H1 (cell line): ENCODE data around the gene PRICKLE2. TPM values are rescaled to one million over a fixed set of nuclear protein-coding genes. Genes with fewer than 3 reads are reported as not detected.

Experiments
- CTCF ChIA-PET: fragments of 300-600 bp; sonication (Branson Sonifier 250); formaldehyde crosslinking; loops from one replicate; lab custom pipeline; 2021; ENCODE audit not compliant: partially characterized antibody; lab: Charles Lee
- POLR2A ChIA-PET: fragments of 300-600 bp; sonication (Branson Sonifier 250); formaldehyde crosslinking; loops from one replicate; lab custom pipeline; 2021; ENCODE audit warnings: inconsistent platforms; ENCODE audit not compliant: partially characterized antibody; lab: Charles Lee
- DNase-seq, 2 experiments: peaks; one replicate each; pipeline versions ENCODE4 v3.0.0 to v3.0.0-alpha.2; 2010 to 2022; ENCODE audit warnings: low spot score in 2 of 2, low read depth in 1 of 2, mixed read lengths in 1 of 2
- FAIRE-seq: peaks from 2 replicates; lab custom pipeline; 2011; peaks lifted over from hg19 to GRCh38; lab: Jason Lieb, UNC
- H2AFZ ChIP-seq: 2 replicates; pipeline ENCODE4 v1.8.1; 2012; ENCODE audit warnings: low read length, inconsistent platforms
- H2AK5ac ChIP-seq: 2 replicates; pipeline ENCODE4 v1.6.1; 2013; ENCODE audit warnings: low read depth, low read length
- H2BK120ac ChIP-seq: replicated peaks from 2 replicates; pipeline ENCODE3; 2013; ENCODE audit warnings: low read depth, low read length, inconsistent platforms
- H2BK12ac ChIP-seq: 2 replicates; pipeline ENCODE4 v1.6.1; 2013; ENCODE audit warnings: low read depth, low read length
- H2BK15ac ChIP-seq: 2 replicates; pipeline ENCODE4 v1.6.1; 2013; ENCODE audit warnings: low read length
- H2BK20ac ChIP-seq: 2 replicates; pipeline ENCODE4 v1.6.1; 2013; ENCODE audit warnings: low read length
- H2BK5ac ChIP-seq: 2 replicates; pipeline ENCODE4 v1.6.1; 2013; ENCODE audit warnings: low read depth, low read length
- H3K14ac ChIP-seq: 2 replicates; pipeline ENCODE4 v1.6.1; 2013; ENCODE audit warnings: inconsistent platforms; ENCODE audit not compliant: insufficient read length
- H3K18ac ChIP-seq: 2 replicates; pipeline ENCODE4 v1.6.1; 2013; ENCODE audit warnings: low read length; ENCODE audit errors: extremely low read depth
- H3K23ac ChIP-seq: 2 replicates; pipeline ENCODE4 v1.6.1; 2013; ENCODE audit warnings: inconsistent platforms; ENCODE audit not compliant: insufficient read length
- H3K23me2 ChIP-seq: 2 replicates; pipeline ENCODE4 v1.6.1; 2013; ENCODE audit warnings: low read depth, low read length
- H3K27ac ChIP-seq: 2 replicates; pipeline ENCODE4 v1.6.1; 2011; ENCODE audit warnings: low read depth, low read length, inconsistent platforms
- H3K27me3 ChIP-seq, 4 experiments: replicated peaks in 1 of 4; 1 replicate in 1 of 4; 2 replicates in 3 of 4; pipeline versions ENCODE4 v1.6.1 to v1.8.1; 2011 to 2013; ENCODE audit warnings: low read length in 3 of 4, mild to moderate bottlenecking in 3 of 4, inconsistent platforms in 2 of 4, mixed read lengths in 2 of 4, moderate library complexity in 1 of 4; ENCODE audit not compliant: control insufficient read depth in 3 of 4, insufficient read depth in 3 of 4; ENCODE audit errors: extremely low read depth in 1 of 4
- H3K36me3 ChIP-seq, 4 experiments: 2 replicates each; pipeline versions ENCODE4 v1.6.1 to v1.8.1; 2011 to 2013; ENCODE audit warnings: mild to moderate bottlenecking in 4 of 4, low read length in 3 of 4, moderate library complexity in 2 of 4, control low read depth in 1 of 4, inconsistent platforms in 1 of 4; ENCODE audit not compliant: insufficient read depth in 4 of 4, control insufficient read depth in 2 of 4
- H3K4ac ChIP-seq: replicated peaks from 2 replicates; pipeline ENCODE3; 2013; ENCODE audit warnings: low read length, low read depth, mixed read lengths, inconsistent platforms; ENCODE audit not compliant: insufficient read length
- H3K4me1 ChIP-seq, 4 experiments: replicated peaks in 1 of 4; 1 replicate in 1 of 4; 2 replicates in 3 of 4; pipeline versions ENCODE4 v1.6.1 to v1.8.1; 2011 to 2013; ENCODE audit warnings: low read length in 3 of 4, inconsistent platforms in 2 of 4, mixed read lengths in 1 of 4; ENCODE audit not compliant: insufficient read depth in 4 of 4, control insufficient read depth in 3 of 4
- H3K4me2 ChIP-seq, 2 experiments: 2 replicates each; pipeline versions ENCODE4 v1.6.1 to v1.8.1; 2011 to 2013; ENCODE audit warnings: low read depth in 2 of 2, low read length in 2 of 2, control low read depth in 1 of 2, inconsistent platforms in 1 of 2, mild to moderate bottlenecking in 1 of 2; ENCODE audit not compliant: insufficient read depth in 1 of 2
- H3K4me3 ChIP-seq, 4 experiments: fragments of 200-600, 300-600 bp in 1 of 4; sonication (generic), shearing (Covaris generic), sonication (Bioruptor Twin) in 1 of 4; 2 replicates each; pipeline versions ENCODE4 v1.5.1 to v1.8.1; 2011 to 2016; ENCODE audit warnings: low read length in 4 of 4, low read depth in 3 of 4, control low read depth in 2 of 4, inconsistent platforms in 2 of 4, mild to moderate bottlenecking in 2 of 4, mixed read lengths in 1 of 4, moderate library complexity in 1 of 4; ENCODE audit not compliant: insufficient read depth in 2 of 4; ENCODE audit errors: extremely low read depth in 1 of 4
- H3K56ac ChIP-seq: replicated peaks from 2 replicates; pipeline ENCODE3; 2013; ENCODE audit warnings: low read depth, mild to moderate bottlenecking, mixed read lengths, low read length, inconsistent platforms; ENCODE audit not compliant: insufficient read length
- H3K79me1 ChIP-seq: 2 replicates; pipeline ENCODE4 v1.6.1; 2013; ENCODE audit warnings: low read depth, low read length, control low read depth
- H3K79me2 ChIP-seq, 2 experiments: 2 replicates each; pipeline versions ENCODE4 v1.6.1 to v1.8.1; 2012 to 2013; ENCODE audit warnings: low read length in 2 of 2, mild to moderate bottlenecking in 2 of 2, inconsistent platforms in 1 of 2; ENCODE audit not compliant: insufficient read depth in 2 of 2, control insufficient read depth in 1 of 2
- H3K9ac ChIP-seq, 4 experiments: replicated peaks in 1 of 4; 1 replicate in 1 of 4; 2 replicates in 3 of 4; pipeline versions ENCODE4 v1.6.1 to v1.8.1; 2011 to 2013; ENCODE audit warnings: low read depth in 3 of 4, low read length in 3 of 4, control low read depth in 2 of 4, mild to moderate bottlenecking in 2 of 4, moderate library complexity in 2 of 4, inconsistent platforms in 1 of 4; ENCODE audit errors: extremely low read depth in 1 of 4
- H3K9me3 ChIP-seq, 2 experiments: 2 replicates each; pipeline versions ENCODE4 v1.6.1 to v1.8.1; 2012 to 2013; ENCODE audit warnings: mild to moderate bottlenecking in 2 of 2, moderate library complexity in 2 of 2, control low read depth in 1 of 2, inconsistent platforms in 1 of 2, low read depth in 1 of 2, low read length in 1 of 2, mixed read lengths in 1 of 2; ENCODE audit not compliant: insufficient read depth in 2 of 2
- H4K20me1 ChIP-seq, 2 experiments: replicated peaks in 1 of 2; 2 replicates each; pipeline versions ENCODE3 to v1.8.1; 2011 to 2013; ENCODE audit warnings: inconsistent platforms in 2 of 2, low read length in 2 of 2, mild to moderate bottlenecking in 1 of 2; ENCODE audit not compliant: insufficient read depth in 2 of 2, control insufficient read depth in 1 of 2
- H4K5ac ChIP-seq: 2 replicates; pipeline ENCODE4 v1.6.1; 2013; ENCODE audit warnings: low read length, low read depth, mixed read lengths, inconsistent platforms; ENCODE audit not compliant: insufficient read length
- H4K8ac ChIP-seq: 2 replicates; pipeline ENCODE4 v1.8.0; 2013; ENCODE audit warnings: mild to moderate bottlenecking, moderate library complexity, low read length, inconsistent platforms; ENCODE audit not compliant: insufficient read depth; ENCODE audit errors: extremely low read depth
- H4K91ac ChIP-seq: replicated peaks from 2 replicates; pipeline ENCODE3; 2013; ENCODE audit warnings: low read length, mixed read lengths, inconsistent platforms; ENCODE audit not compliant: insufficient read length
- CREB1 ChIP-seq: IDR thresholded peaks from 2 replicates; pipeline ENCODE4 v1.6.1; 2012; ENCODE audit warnings: inconsistent platforms
- EZH2 ChIP-seq: fragments of 200-600 bp; sonication (generic); IDR thresholded peaks from 2 replicates; pipeline ENCODE4 v1.7.1; 2012; ENCODE audit warnings: low read depth, mild to moderate bottlenecking, moderate library complexity, low read length, inconsistent platforms; ENCODE audit not compliant: severe bottlenecking
- FOSL1 ChIP-seq: IDR thresholded peaks from 2 replicates; pipeline ENCODE4 v1.6.1; 2011; ENCODE audit warnings: mild to moderate bottlenecking, low read depth, low read length, moderate library complexity; ENCODE audit not compliant: insufficient read depth
- MAFK ChIP-seq: IDR thresholded peaks from 2 replicates; pipeline ENCODE4 v1.6.1; 2012; ENCODE audit warnings: low read depth, mild to moderate bottlenecking, improper control_type of control experiment, low read length
- RAD21 ChIP-seq, 2 experiments: IDR thresholded peaks in 1 of 2; conservative IDR thresholded peaks in 1 of 2; 2 replicates each; pipeline ENCODE4 v1.6.1; 2011; ENCODE audit warnings: low read depth in 2 of 2, low read length in 2 of 2, improper control_type of control experiment in 1 of 2, inconsistent platforms in 1 of 2, mild to moderate bottlenecking in 1 of 2, moderate library complexity in 1 of 2
- RNF2 ChIP-seq: fragments of 200-900, 300-1000 bp; sonication (generic); IDR thresholded peaks from 2 replicates; pipeline ENCODE4 v1.7.1; 2016; ENCODE audit warnings: borderline replicate concordance, low read depth, mild to moderate bottlenecking, antibody characterized with exemption, low read length; ENCODE audit not compliant: poor library complexity, severe bottlenecking; ENCODE audit errors: missing control alignments
- SP1 ChIP-seq: IDR thresholded peaks from 2 replicates; pipeline ENCODE4 v1.6.1; 2011; ENCODE audit warnings: low read depth, low read length
- WGBS, 2 experiments: shearing (Covaris generic) in 1 of 2; methylation state at CpG; one replicate each; pipeline versions ENCODE4 v1.1.6 to v1.1.7; 2013 to 2015; ENCODE audit warnings: low lambda C conversion rate in 2 of 2, mixed read lengths in 2 of 2, inconsistent platforms in 1 of 2, low coverage in 1 of 2, missing lambda C conversion rate in 1 of 2; ENCODE audit not compliant: insufficient replicate concordance in 2 of 2, insufficient coverage in 1 of 2, insufficient read length in 1 of 2; ENCODE audit errors: extremely low coverage in 1 of 2, missing lambda C conversion rate in 1 of 2; 5-methylcytosine and 5-hydroxymethylcytosine counted together
- polyA plus RNA-seq, 7 experiments: library from polyadenylated mRNA; depleted of rRNA in 3 of 7; stranded (reverse) in 5 of 7; unstranded in 2 of 7; fragments of >200 nt in 5 of 7; fragments of 200-250 nt in 2 of 7; gene quantifications; 1 replicate in 5 of 7; 2 replicates in 1 of 7; 4 replicates in 1 of 7; pipeline versions ENCODE4 v1.2.1 to v1.2.3, GENCODE V29; 2011 to 2013; ENCODE audit warnings: missing spikeins in 2 of 7, mixed read lengths in 2 of 7
- total RNA-seq: library from RNA; stranded (reverse); fragmentation: NEBNext Ultra II Directional; extraction: Animal tissue kit (Norgen Biotek cat#: 25700); gene quantifications from 2 replicates; pipeline ENCODE4 v1.2.1, GENCODE V29; 2021
- TF ChIP-seq, protein P1 (sequence below): IDR thresholded peaks from 2 replicates; pipeline ENCODE4 v1.6.1; 2011; ENCODE audit warnings: low read length, improper control_type of control experiment

Gene PRICKLE2
- total and polyA plus RNA-seq, 2 of the 8 experiments (the other 6 are each of a cell fraction or from before 2014, with no cell fraction given): 2.9 to 8.0 TPM

DNA sequence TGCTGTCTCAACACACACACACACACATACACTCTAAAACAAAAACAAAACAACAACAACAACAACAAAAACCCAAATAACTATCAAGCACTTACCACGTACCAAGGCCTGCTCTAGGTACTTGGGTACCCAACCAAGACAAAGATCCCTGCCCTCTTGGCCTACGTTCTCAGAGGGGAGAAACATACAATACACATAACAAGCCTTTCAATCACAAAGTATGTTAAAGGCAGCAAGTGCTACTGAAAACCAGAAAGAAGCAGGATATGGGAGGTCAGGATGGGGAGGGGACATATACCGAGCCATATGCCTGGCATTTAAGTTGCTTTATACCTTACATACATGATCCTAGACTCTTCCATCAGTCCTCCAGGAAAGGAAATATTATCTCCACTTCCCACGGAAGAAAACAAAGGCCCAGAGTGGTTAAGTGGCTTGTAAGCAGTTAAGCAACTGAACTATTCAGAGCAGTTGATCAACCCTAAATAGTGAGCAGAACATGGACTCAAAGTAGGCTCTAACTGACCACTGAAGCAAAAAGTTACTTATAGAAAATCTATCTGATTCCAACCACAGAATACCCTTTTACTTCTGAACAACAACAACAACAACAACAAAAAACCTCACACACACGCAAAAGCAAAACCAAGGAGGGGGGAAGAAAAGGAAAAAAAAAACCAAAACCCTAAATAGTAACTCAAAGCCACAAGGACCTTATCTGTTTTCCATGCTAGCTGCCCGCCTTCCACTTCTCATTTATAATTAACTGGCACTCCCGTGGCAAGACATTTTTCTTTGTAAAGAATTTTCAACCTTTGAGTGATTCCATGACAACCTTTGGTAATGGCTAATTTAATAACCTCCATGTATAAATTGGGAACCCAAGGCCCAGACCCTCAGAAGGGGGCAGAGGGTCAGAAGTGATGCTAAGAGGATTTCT, 21.0 kb downstream of the PRICKLE2 start:
- no peak overlapping the region for H2BK120ac ChIP-seq
- H2BK5ac ChIP-seq: no peak overlapping the region
- DNase-seq: no peak
- no peak overlapping the region for H2AFZ ChIP-seq
- no peak overlapping the region for H4K91ac ChIP-seq
- H3K23ac ChIP-seq: no peak overlapping the region
- no peak overlapping the region for H3K4me2 ChIP-seq
- ChIA-PET CTCF (interaction anchor here (0.6 to 0.7 kb wide), 2 partner anchors 135 to 239 kb away, joined by 3 read pairs; no protein-coding TSS in a partner anchor), POLR2A (no interaction called here)
- H4K20me1 ChIP-seq: peaks cover 0 to 2% of the 10 kb centered on the region in 2 experiments
- H3K9me3 ChIP-seq: no peaks in the 10 kb centered on the region
- no peak overlapping the region for H3K9ac ChIP-seq
- TF ChIP-seq RAD21 (IDR thresholded peaks at IDR 0.05 in 1 of 2, conservative IDR thresholded peaks at IDR 0.05 in 1 of 2; ENCODE audit: low read depth in 2 of 2, low read length in 2 of 2) (no peak), RNF2 (no peak), MAFK (no peak), SP1 (no peak), FOSL1 (no peak), EZH2 (no peak), CREB1 (no peak)
- TF ChIP-seq, protein P1, sequence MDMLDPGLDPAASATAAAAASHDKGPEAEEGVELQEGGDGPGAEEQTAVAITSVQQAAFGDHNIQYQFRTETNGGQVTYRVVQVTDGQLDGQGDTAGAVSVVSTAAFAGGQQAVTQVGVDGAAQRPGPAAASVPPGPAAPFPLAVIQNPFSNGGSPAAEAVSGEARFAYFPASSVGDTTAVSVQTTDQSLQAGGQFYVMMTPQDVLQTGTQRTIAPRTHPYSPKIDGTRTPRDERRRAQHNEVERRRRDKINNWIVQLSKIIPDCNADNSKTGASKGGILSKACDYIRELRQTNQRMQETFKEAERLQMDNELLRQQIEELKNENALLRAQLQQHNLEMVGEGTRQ: no peak
- no peaks in the 10 kb centered on the region for H3K36me3 ChIP-seq
- no peak overlapping the region for H2AK5ac ChIP-seq
- no peak overlapping the region for H3K4me3 ChIP-seq
- H3K79me1 ChIP-seq: no peaks in the 10 kb centered on the region
- H2BK12ac ChIP-seq: no peak overlapping the region
- no peak overlapping the region for H2BK15ac ChIP-seq
- FAIRE-seq: peak; percentile 50
- no peaks in the 10 kb centered on the region; a peak in 1 of 4 replicates for H3K79me2 ChIP-seq
- no peaks in the 10 kb centered on the region for H3K27me3 ChIP-seq
- H4K5ac ChIP-seq: no peak overlapping the region
- no peak overlapping the region for H3K27ac ChIP-seq
- 86% methylated on average over 7 of the region's 7 CpGs; no CpG with 5 or more reads in 1 of the 2 experiments for WGBS, 2 experiments
- no peak overlapping the region for H2BK20ac ChIP-seq
- H4K8ac ChIP-seq: no peak overlapping the region
- H3K23me2 ChIP-seq: peaks cover 6% of the 10 kb centered on the region; the same call in 1 of the 2 replicates
- no peak overlapping the region for H3K56ac ChIP-seq
- H3K18ac ChIP-seq: no peak overlapping the region
- H3K14ac ChIP-seq: no peak overlapping the region
- peaks cover 0 to 6% (median 2%) of the 10 kb centered on the region in 4 experiments; a peak in 2 of 7 replicates for H3K4me1 ChIP-seq
- no peak overlapping the region for H3K4ac ChIP-seq
